ENCODE data around the gene YPEL2. TPM values are rescaled to one million over a fixed set of nuclear protein-coding genes. Genes with fewer than 3 reads are reported as not detected.

Gene YPEL2
- total RNA-seq, 1 donor from 2014 or later: 55.1 TPM

- ATAC-seq: no peak
- intact Hi-C loops (cut with DNase I): loop anchor here (5.0 kb wide), 2 partner anchors 112 to 127 kb away; no protein-coding TSS in a partner anchor
- no peak for DNase-seq (ENCODE audit: low spot score)
Measured at GRCh38 chr17:59439741-59440211, 108.3 kb downstream of the YPEL2 start.

DNA sequence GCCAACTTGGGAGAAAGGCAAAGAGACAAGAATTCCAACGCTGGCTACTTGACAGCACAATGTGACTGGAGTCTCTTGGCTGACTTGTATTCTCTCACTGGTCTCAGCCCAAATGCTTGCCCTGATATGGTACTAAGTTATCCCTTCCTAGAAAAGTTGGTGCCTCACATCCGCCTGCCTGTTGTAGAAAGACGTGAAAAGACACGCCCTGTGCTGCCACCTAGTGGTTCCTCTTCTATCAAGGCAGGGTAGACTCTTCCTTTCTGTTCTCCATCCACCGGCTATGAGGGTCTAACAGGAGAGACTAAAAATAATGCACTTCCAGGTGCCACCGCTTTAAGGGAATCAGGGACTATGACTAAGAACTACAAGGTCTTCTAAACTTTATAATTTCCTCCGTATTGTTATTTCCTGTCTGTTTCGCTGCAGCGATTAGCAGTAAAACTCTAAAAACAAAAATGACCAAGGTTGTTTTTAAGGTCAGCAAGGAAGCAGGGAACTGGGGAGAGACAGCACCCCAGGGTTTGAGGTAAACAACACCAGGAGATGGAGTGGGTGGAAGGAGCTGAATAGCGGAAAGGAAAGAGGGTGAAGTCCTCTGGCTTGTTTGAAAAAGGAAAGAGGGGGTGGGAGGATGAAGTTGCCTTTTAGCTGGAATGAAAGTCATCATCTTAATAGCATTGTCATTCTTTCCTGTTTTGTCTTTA is 109.5 kb downstream of the YPEL2 start:
- peak; percentile 95 for DNase-seq (ENCODE audit: low spot score)
- ATAC-seq: peak; percentile 98
- intact Hi-C loops (cut with DNase I): loop anchor here (5.0 kb wide), 2 partner anchors 114 to 129 kb away; no protein-coding TSS in a partner anchor

DNA sequence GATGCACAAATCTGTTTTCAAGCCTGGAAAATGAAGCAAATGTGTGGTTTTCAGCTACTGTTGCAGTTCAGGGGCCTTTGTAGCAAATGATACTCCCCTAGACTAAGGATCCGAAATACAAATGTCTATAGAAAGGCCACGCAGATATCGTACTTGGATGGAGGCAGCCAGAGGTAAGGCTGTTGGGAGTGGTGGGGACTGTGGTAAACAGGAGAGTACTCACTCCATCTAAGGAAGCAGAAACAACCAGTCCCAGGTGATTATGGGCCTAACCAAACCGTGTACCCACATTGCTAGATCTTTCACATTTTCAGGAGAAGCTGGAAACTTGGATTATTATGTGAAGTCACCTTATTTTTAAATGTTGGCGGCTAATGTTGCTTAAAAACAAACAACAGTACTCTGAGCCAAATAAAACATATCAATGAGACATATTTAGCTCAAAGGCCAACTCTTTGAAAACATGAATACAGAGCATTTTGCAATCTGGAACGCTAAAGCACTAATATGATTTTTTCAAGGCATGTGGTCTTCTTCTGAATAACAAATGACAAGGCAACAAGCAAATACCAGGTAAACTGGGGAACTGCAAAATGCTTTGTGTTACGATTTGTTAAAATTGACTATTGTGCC is 110.1 kb downstream of the YPEL2 start:
- intact Hi-C loops (cut with DNase I): loop anchor here (5.0 kb wide), 2 partner anchors 114 to 129 kb away; no protein-coding TSS in a partner anchor
- ATAC-seq: peak; percentile 62

DNA sequence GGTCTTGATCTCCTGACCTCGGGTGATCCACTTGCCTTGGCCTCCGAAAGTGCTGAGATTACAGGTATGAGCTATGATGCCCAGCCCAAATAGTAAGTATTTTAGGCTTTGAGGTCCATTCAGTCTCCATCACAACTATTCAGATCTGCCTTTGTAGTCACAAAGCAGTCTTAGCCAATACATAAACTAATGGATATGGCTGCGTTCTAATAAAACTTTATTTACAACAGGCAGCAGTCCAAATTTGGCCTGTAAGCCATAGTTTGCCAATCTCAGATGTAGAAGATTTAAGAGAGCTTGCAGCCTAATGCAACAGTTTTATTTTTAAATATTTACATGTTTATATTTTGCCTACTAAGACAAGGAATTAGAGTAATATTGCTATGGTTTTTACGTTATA is 111.7 kb downstream of the YPEL2 start:
- no peak for DNase-seq (ENCODE audit: low spot score)
- no peak for ATAC-seq
- intact Hi-C loops (cut with DNase I): loop anchor here (5.0 kb wide), 2 partner anchors 116 to 131 kb away; no protein-coding TSS in a partner anchor

More for the DNA sequence above, 110.1 kb downstream of the YPEL2 start:
- no peak for DNase-seq (ENCODE audit: low spot score)

Small RNAs within 50 kb of the gene (microRNA-seq; reads per million reads assigned to microRNA genes)
- gene MIR4729: 1.1 reads per million

Other genes starting within 250 kb of the YPEL2 start
- 23.1 TPM for gene TRIM37, start 224.8 kb upstream of the YPEL2 start, total RNA-seq
- gene SKA2, start 176.5 kb upstream of the YPEL2 start, total RNA-seq: 34.0 TPM
- 2.6 TPM for gene PRR11, start 175.9 kb upstream of the YPEL2 start, total RNA-seq
- gene SMG8, start 121.6 kb upstream of the YPEL2 start, total RNA-seq: 10.8 TPM
- 4.1 TPM for gene GDPD1, start 111.1 kb upstream of the YPEL2 start, total RNA-seq
- gene DHX40, start 234.0 kb downstream of the YPEL2 start, total RNA-seq: 34.7 TPM